GM21423 (cell line): ENCODE data around the gene LRRC46.

ENCODE experiments used
- ATAC-seq: cut with Tn5 transposase; IDR thresholded peaks from one replicate; pipeline ENCODE4 v1.9.1; 2021; ENCODE audit warnings: mild to moderate bottlenecking, moderate library complexity; ENCODE audit not compliant: unreplicated experiment

LRRC46 gene

GRCh38 chr17:47831003-47831933 is at the start of gene LRRC46, which contains the start of gene MRPL10:
TSS of gene LRRC46 (plus strand) at chr17:47831670. CDS start at chr17:47831990, 320 bp downstream.
TSS of gene MRPL10 (minus strand) at chr17:47831541. CDS start at chr17:47831511, 30 bp downstream.
- peak; percentile 75 for ATAC-seq

GRCh38 chr17:47785538-47786123 is 45.8 kb upstream of the LRRC46 start:
- no peak for ATAC-seq

- no peak for ATAC-seq
Observed at GRCh38 chr17:47789611-47790561, 41.6 kb upstream of the LRRC46 start.

GRCh38 chr17:47791025-47791424 is 40.4 kb upstream of the LRRC46 start:
- ATAC-seq, result no peak

GRCh38 chr17:47792457-47792856 is 39.0 kb upstream of the LRRC46 start:
- no peak for ATAC-seq

- ATAC-seq, result no peak
Observed at GRCh38 chr17:47792979-47793378, 38.5 kb upstream of the LRRC46 start.

- no peak for ATAC-seq
Observed at GRCh38 chr17:47797797-47798196, 33.7 kb upstream of the LRRC46 start.

- no peak for ATAC-seq
Observed at GRCh38 chr17:47800686-47801085, 30.8 kb upstream of the LRRC46 start.

- ATAC-seq, result no peak
Observed at GRCh38 chr17:47801176-47801765, 30.2 kb upstream of the LRRC46 start.

- no peak for ATAC-seq
Observed at GRCh38 chr17:47801906-47802305, 29.6 kb upstream of the LRRC46 start.

- no peak for ATAC-seq
Observed at GRCh38 chr17:47802341-47803022, 29.0 kb upstream of the LRRC46 start.

GRCh38 chr17:47803201-47803600 is 28.3 kb upstream of the LRRC46 start:
- no peak for ATAC-seq

- ATAC-seq, result no peak
Observed at GRCh38 chr17:47803751-47804150, 27.7 kb upstream of the LRRC46 start.

- ATAC-seq, result no peak
Observed at GRCh38 chr17:47804461-47804860, 27.0 kb upstream of the LRRC46 start.

- no peak for ATAC-seq
Observed at GRCh38 chr17:47806026-47806912, 25.2 kb upstream of the LRRC46 start.

GRCh38 chr17:47806913-47807255 is 24.6 kb upstream of the LRRC46 start:
- no peak for ATAC-seq

- no peak for ATAC-seq
Observed at GRCh38 chr17:47807421-47807820, 24.0 kb upstream of the LRRC46 start.

GRCh38 chr17:47808036-47808829 is 23.2 kb upstream of the LRRC46 start:
- no peak for ATAC-seq
